Calu3 (cell line): ENCODE measurements around the gene OXSR1. TPM values are rescaled to one million over a fixed set of nuclear protein-coding genes. Genes with fewer than 3 reads are reported as not detected.

Experiments
- BruUV-seq: library from RNA; stranded (reverse); fragments of 400-500 nt; replicated peaks from 2 replicates; lab custom pipeline; 2021; lab: Mats Ljungman, UMichigan
- CTCF ChIA-PET: fragments of 300-600 bp; sonication (Branson Sonifier 250); formaldehyde crosslinking; loops from one replicate; lab custom pipeline; 2022; ENCODE audit warnings: antibody characterized with exemption; lab: Charles Lee
- DNase-seq: peaks from one replicate; pipeline ENCODE4 v3.0.0; 2022
- H3K27ac Mint-ChIP-seq: one replicate; pipeline ENCODE4 v1.8.0; 2022; ENCODE audit warnings: mixed read lengths; ENCODE audit not compliant: unreplicated experiment
- H3K27me3 Mint-ChIP-seq: one replicate; pipeline ENCODE4 v1.8.0; 2022; ENCODE audit warnings: mixed read lengths; ENCODE audit not compliant: unreplicated experiment
- H3K36me3 Mint-ChIP-seq: one replicate; pipeline ENCODE4 v1.8.0; 2022; ENCODE audit warnings: mild to moderate bottlenecking, moderate library complexity, mixed read lengths; ENCODE audit not compliant: insufficient read depth, unreplicated experiment
- H3K4me1 Mint-ChIP-seq: one replicate; pipeline ENCODE4 v1.8.0; 2022; ENCODE audit warnings: mild to moderate bottlenecking, low read depth, mixed read lengths; ENCODE audit not compliant: unreplicated experiment
- H3K4me3 Mint-ChIP-seq: one replicate; pipeline ENCODE4 v1.8.0; 2022; ENCODE audit warnings: mild to moderate bottlenecking, low read depth, moderate library complexity, mixed read lengths; ENCODE audit not compliant: unreplicated experiment
- H3K9me3 Mint-ChIP-seq: one replicate; pipeline ENCODE4 v1.8.0; 2022; ENCODE audit warnings: low read depth, mixed read lengths; ENCODE audit not compliant: unreplicated experiment
- CTCF ChIP-seq: fragments of 200-600 bp; IDR thresholded peaks from one replicate; pipeline ENCODE4 v1.8.0; 2022; ENCODE audit warnings: antibody characterized with exemption; ENCODE audit not compliant: unreplicated experiment
- intact Hi-C: fragments of 100-400 bp; cut with micrococcal nuclease; formaldehyde crosslinking; loops from one replicate; pipeline ENCODE4 v1.10.0; 2022; ENCODE audit not compliant: unreplicated experiment
- total RNA-seq: library from RNA; stranded (reverse); gene quantifications from 2 replicates; pipeline ENCODE4 v1.2.3, GENCODE V29; 2022

The OXSR1 gene
- total RNA-seq, 1 experiment from 2014 or later, result 50.4 TPM

GRCh38 chr3:38221005-38221404 is 55.7 kb downstream of the OXSR1 start:
- no peak for TF ChIP-seq CTCF
- H3K9me3 Mint-ChIP-seq, result no peaks in the 10 kb centered on the region
- H3K4me3 Mint-ChIP-seq, result no peak overlapping the region
- CTCF ChIA-PET, result no interaction called here
- no peaks in the 10 kb centered on the region for H3K4me1 Mint-ChIP-seq
- intact Hi-C loops, result no loop called here
- H3K27ac Mint-ChIP-seq, result no peak overlapping the region
- no peak for DNase-seq
- BruUV-seq, result no TSS peak
- H3K36me3 Mint-ChIP-seq, result peaks cover 38% of the 10 kb centered on the region
- no peaks in the 10 kb centered on the region for H3K27me3 Mint-ChIP-seq

GRCh38 chr3:38222032-38222634 is 56.8 kb downstream of the OXSR1 start:
- no peaks in the 10 kb centered on the region for H3K9me3 Mint-ChIP-seq
- no TSS peak for BruUV-seq
- H3K4me3 Mint-ChIP-seq, result no peak overlapping the region
- CTCF ChIA-PET, result no interaction called here
- peaks cover 7% of the 10 kb centered on the region for H3K4me1 Mint-ChIP-seq
- H3K27me3 Mint-ChIP-seq, result no peaks in the 10 kb centered on the region
- intact Hi-C loops, result no loop called here
- H3K27ac Mint-ChIP-seq, result no peak overlapping the region
- no peak for DNase-seq
- TF ChIP-seq CTCF, result no peak
- H3K36me3 Mint-ChIP-seq, result peaks cover 32% of the 10 kb centered on the region

- H3K9me3 Mint-ChIP-seq, result no peaks in the 10 kb centered on the region
- no peak for TF ChIP-seq CTCF
- intact Hi-C loops, result no loop called here
- no peak overlapping the region for H3K4me3 Mint-ChIP-seq
- no peaks in the 10 kb centered on the region for H3K27me3 Mint-ChIP-seq
- H3K36me3 Mint-ChIP-seq, result peaks cover 40% of the 10 kb centered on the region
- no TSS peak for BruUV-seq
- CTCF ChIA-PET, result no interaction called here
- H3K27ac Mint-ChIP-seq, result no peak overlapping the region
- peaks cover 21% of the 10 kb centered on the region for H3K4me1 Mint-ChIP-seq
- DNase-seq, result no peak
Observed at GRCh38 chr3:38224357-38224756, 59.0 kb downstream of the OXSR1 start.

- TF ChIP-seq CTCF, result no peak
- Mint-ChIP-seq H3K36me3 (peaks cover 34% of the 10 kb centered on the region), H3K27me3 (no peaks in the 10 kb centered on the region), H3K4me3 (no peak overlapping the region), H3K4me1 (peaks cover 21% of the 10 kb centered on the region), H3K9me3 (no peaks in the 10 kb centered on the region), H3K27ac (no peak overlapping the region)
- CTCF ChIA-PET, result no interaction called here
- BruUV-seq, result no TSS peak
- intact Hi-C loops, result no loop called here
- DNase-seq, result no peak
Observed at GRCh38 chr3:38226273-38226672, 60.9 kb downstream of the OXSR1 start.
